ENCODE measurements around the gene CDK3.

Gene CDK3

DNA sequence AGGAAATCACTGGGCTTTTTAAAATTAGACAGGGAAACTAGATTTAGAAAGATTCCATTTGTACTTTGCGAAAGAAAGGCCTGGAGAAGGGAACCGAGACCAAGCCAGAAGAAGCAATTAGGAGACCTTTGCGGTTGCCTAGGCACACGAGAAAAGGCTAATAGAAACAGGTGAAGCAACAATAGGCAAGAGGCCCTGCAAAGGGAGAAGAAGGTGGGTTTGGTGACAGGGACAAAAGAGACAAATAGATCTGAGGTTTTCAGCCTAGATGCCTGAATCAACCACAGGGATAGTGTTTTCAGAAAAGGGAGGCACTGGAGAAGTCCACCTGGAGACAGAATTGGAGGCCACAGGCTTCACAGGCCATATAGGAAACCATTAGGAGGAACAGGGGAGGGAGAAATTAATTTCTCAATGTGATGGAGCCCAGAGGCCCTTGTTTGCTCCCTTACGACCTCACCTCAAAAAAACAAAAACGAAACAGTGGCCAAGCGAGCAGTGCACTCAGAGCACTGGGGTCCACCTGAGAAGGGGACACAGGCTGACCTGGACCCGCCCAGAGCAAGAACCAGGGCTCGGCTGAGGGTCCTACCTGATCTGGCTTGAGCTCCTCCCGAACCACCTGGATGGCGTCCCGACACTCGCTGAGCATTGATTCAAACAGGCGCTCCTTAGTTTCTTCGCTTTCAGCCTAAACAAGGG is 49.3 kb downstream of the CDK3 start:
- H3K9ac ChIP-seq (ENCODE audit: low read length in 5 of 5): no peak overlapping the region
- H3K9me3 ChIP-seq (ENCODE audit: control insufficient read depth in 5 of 5, low read length in 5 of 5): no peaks in the 10 kb centered on the region
- no peaks in the 10 kb centered on the region for H3K27me3 ChIP-seq (ENCODE audit: control insufficient read depth in 5 of 5, insufficient read depth in 4 of 5, low read length in 5 of 5)
- H3K27ac ChIP-seq (ENCODE audit: low read depth, low read length): no peak overlapping the region
- peaks cover 19 to 92% (median 77%) of the 10 kb centered on the region in 5 donors for H3K36me3 ChIP-seq (ENCODE audit: control insufficient read depth in 5 of 5, insufficient read depth in 5 of 5, low read length in 5 of 5)
- H3K4me3 ChIP-seq (ENCODE audit: low read depth in 1 of 5, low read length in 5 of 5): no peak overlapping the region
- no peaks in the 10 kb centered on the region for H3K4me1 ChIP-seq (ENCODE audit: control insufficient read depth in 5 of 5, insufficient read depth in 5 of 5, low read length in 5 of 5)

DNA sequence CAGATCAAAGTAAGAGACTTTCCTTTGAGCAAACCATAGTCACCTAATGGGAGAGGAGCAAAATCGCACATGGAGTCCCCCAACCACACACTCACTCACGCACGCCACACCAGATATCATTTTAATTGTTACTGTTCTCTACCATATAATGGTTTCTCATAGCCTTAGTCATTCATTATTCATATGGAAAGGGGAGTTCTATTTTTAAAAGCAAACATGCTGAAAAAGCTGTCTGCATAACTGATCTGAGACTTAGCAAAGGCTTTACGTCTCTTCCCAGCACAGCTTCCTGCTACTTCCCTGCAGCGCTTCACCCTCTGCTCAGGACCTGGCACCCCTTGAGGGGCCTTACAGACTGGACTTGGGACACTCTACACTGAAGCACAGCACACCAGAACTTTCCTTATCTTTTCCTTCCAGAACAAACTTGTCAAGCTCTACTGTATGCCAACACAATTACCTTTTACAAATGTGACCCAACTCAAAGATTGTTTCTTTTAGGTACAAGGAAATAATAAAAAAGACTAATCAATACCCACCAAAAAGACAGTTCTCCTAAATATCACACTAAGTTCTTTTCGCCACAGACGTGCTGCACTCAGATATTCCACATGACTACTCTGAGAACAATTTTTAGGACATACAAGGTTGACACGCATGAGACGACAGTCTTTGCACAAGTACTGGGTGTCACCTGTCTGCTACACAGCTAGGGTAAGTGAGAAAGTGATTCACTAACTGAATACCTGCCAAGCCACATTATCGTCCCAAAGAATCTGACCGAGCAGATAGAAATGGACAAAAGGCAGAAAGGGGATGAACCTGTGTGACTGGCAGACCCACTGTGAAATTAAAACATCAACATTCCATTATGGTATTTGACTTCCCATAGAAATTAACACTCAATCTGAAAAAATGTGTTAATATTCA is 50.1 kb downstream of the CDK3 start:
- H3K9ac ChIP-seq (ENCODE audit: low read length in 5 of 5): no peak overlapping the region
- H3K27me3 ChIP-seq (ENCODE audit: control insufficient read depth in 5 of 5, insufficient read depth in 4 of 5, low read length in 5 of 5): no peaks in the 10 kb centered on the region
- no peak overlapping the region for H3K27ac ChIP-seq (ENCODE audit: low read depth, low read length)

GRCh38 chr17:76051561-76051960 is 50.9 kb downstream of the CDK3 start:
- peaks cover 26 to 90% (median 74%) of the 10 kb centered on the region in 5 donors for H3K36me3 ChIP-seq (ENCODE audit: control insufficient read depth in 5 of 5, insufficient read depth in 5 of 5, low read length in 5 of 5)
- H3K27me3 ChIP-seq (ENCODE audit: control insufficient read depth in 5 of 5, insufficient read depth in 4 of 5, low read length in 5 of 5): no peaks in the 10 kb centered on the region
- H3K27ac ChIP-seq (ENCODE audit: low read depth, low read length): no peak overlapping the region

More for the DNA sequence above, 50.1 kb downstream of the CDK3 start:
- H3K4me3 ChIP-seq (ENCODE audit: low read depth in 1 of 5, low read length in 5 of 5): no peak overlapping the region
- no peaks in the 10 kb centered on the region for H3K4me1 ChIP-seq (ENCODE audit: control insufficient read depth in 5 of 5, insufficient read depth in 5 of 5, low read length in 5 of 5)
- H3K9me3 ChIP-seq (ENCODE audit: control insufficient read depth in 5 of 5, low read length in 5 of 5): no peaks in the 10 kb centered on the region
- H3K36me3 ChIP-seq (ENCODE audit: control insufficient read depth in 5 of 5, insufficient read depth in 5 of 5, low read length in 5 of 5): peaks cover 19 to 90% (median 73%) of the 10 kb centered on the region in 5 donors

DNA sequence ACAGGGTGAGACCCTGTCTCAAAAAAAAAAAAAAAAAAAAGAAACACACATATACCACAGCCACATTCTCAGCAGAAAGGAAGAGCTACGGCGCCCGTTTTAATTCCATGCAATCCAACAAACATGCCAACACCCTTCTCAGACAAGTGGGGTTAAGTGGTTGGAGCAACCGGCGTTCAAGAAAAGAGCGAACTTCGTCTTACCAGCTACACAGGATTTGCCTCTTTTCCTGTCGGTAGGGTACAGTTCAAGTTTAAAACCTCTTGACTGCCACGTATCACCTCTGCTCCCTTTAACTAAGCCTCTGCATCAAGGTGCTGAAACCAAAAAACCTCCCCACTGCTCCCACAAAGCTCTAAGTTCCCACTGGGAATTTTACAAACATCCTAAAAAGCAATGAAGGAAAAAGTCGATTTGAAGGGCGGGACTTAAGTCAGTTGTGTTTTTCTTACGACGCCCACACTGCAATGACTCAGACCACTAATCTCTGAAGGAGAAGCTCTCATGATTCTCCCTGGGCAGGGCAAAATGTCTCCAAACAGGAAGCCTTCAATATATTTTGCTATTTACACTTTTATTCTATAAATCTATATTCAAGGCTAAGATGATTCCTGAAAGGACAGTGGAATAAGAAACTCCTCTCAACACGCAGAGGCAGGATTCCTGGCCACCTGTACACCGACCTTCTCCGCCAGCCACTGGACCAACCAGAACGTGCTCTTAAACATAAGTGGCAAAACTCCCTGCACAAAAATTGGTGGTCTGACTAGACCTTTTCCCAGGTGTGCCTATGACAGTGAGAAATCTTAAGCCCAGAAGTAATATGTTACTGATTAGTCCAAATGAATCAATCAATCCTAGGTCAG is 52.8 kb downstream of the CDK3 start:
- Histone ChIP-seq H3K4me1 (ENCODE audit: control insufficient read depth in 5 of 5, insufficient read depth in 5 of 5, low read length in 5 of 5) (no peaks in the 10 kb centered on the region), H3K4me3 (ENCODE audit: low read depth in 1 of 5, low read length in 5 of 5) (no peak overlapping the region), H3K36me3 (ENCODE audit: control insufficient read depth in 5 of 5, insufficient read depth in 5 of 5, low read length in 5 of 5) (peaks cover 34 to 92% (median 77%) of the 10 kb centered on the region in 5 donors), H3K27me3 (ENCODE audit: control insufficient read depth in 5 of 5, insufficient read depth in 4 of 5, low read length in 5 of 5) (no peaks in the 10 kb centered on the region), H3K9ac (ENCODE audit: low read length in 5 of 5) (no peak overlapping the region), H3K27ac (ENCODE audit: low read depth, low read length) (peak overlapping the region; percentile 35), H3K9me3 (ENCODE audit: control insufficient read depth in 5 of 5, low read length in 5 of 5) (no peaks in the 10 kb centered on the region)

More at GRCh38 chr17:76051561-76051960, 50.9 kb downstream of the CDK3 start:
- H3K4me3 ChIP-seq (ENCODE audit: low read depth in 1 of 5, low read length in 5 of 5): no peak overlapping the region
- H3K4me1 ChIP-seq (ENCODE audit: control insufficient read depth in 5 of 5, insufficient read depth in 5 of 5, low read length in 5 of 5): no peaks in the 10 kb centered on the region
- H3K9me3 ChIP-seq (ENCODE audit: control insufficient read depth in 5 of 5, low read length in 5 of 5): no peaks in the 10 kb centered on the region
- no peak overlapping the region for H3K9ac ChIP-seq (ENCODE audit: low read length in 5 of 5)

DNA sequence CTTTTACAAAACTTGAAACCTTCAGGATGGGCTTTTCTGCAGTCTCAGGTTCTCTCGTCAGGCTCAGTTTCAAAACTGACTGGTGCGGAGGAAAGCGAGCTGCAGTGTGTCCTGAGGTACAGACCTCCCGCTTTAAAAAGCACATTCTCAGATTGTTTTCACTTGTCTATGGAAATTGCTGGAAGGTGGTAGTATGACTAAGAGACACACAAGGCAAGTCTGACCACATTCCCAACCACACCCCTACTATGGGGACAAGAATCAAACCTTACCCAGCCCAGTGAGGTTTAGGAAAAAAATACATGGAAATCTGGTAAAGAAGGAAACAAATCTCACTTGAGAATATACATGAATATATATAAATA is 53.4 kb downstream of the CDK3 start:
- peak overlapping the region; percentile 35 for H3K27ac ChIP-seq (ENCODE audit: low read depth, low read length)
- peaks cover 30 to 92% (median 77%) of the 10 kb centered on the region in 5 donors for H3K36me3 ChIP-seq (ENCODE audit: control insufficient read depth in 5 of 5, insufficient read depth in 5 of 5, low read length in 5 of 5)

More for the DNA sequence above, 53.4 kb downstream of the CDK3 start:
- H3K27me3 ChIP-seq (ENCODE audit: control insufficient read depth in 5 of 5, insufficient read depth in 4 of 5, low read length in 5 of 5): no peaks in the 10 kb centered on the region
- H3K9me3 ChIP-seq (ENCODE audit: control insufficient read depth in 5 of 5, low read length in 5 of 5): no peaks in the 10 kb centered on the region
- no peak overlapping the region for H3K4me3 ChIP-seq (ENCODE audit: low read depth in 1 of 5, low read length in 5 of 5)
- no peaks in the 10 kb centered on the region for H3K4me1 ChIP-seq (ENCODE audit: control insufficient read depth in 5 of 5, insufficient read depth in 5 of 5, low read length in 5 of 5)
- H3K9ac ChIP-seq (ENCODE audit: low read length in 5 of 5): no peak overlapping the region

Measured in subcutaneous abdominal adipose tissue (tissue), 5 donors.